Neural crest cell (in vitro differentiated cells): ENCODE results near the gene PKM. TPM values are rescaled to one million over a fixed set of nuclear protein-coding genes. Genes with fewer than 3 reads are reported as not detected.

Experiments used
- DNase-seq: peaks from one replicate; pipeline ENCODE4 v3.0.0; 2021; ENCODE audit warnings: low read depth, mixed read lengths, low spot score
- H3K27ac Mint-ChIP-seq: one replicate; pipeline ENCODE4 v1.8.0; 2021; ENCODE audit warnings: mild to moderate bottlenecking, mixed read lengths; ENCODE audit not compliant: unreplicated experiment
- H3K27me3 Mint-ChIP-seq: 2 replicates; pipeline ENCODE4 v1.8.0; 2021; ENCODE audit warnings: low read depth, mild to moderate bottlenecking, mixed read lengths
- H3K36me3 Mint-ChIP-seq: 2 replicates; pipeline ENCODE4 v1.8.0; 2021; ENCODE audit warnings: low read depth, mild to moderate bottlenecking, mixed read lengths
- H3K4me1 Mint-ChIP-seq: 2 replicates; pipeline ENCODE4 v1.8.0; 2021; ENCODE audit warnings: mixed read lengths
- H3K4me3 Mint-ChIP-seq: one replicate; pipeline ENCODE4 v1.8.0; 2021; ENCODE audit warnings: mild to moderate bottlenecking, mixed read lengths
- H3K9me3 Mint-ChIP-seq: 2 replicates; pipeline ENCODE4 v1.8.0; 2021; ENCODE audit warnings: mixed read lengths
- CTCF ChIP-seq: fragments of 200-600 bp; sonication (generic); conservative IDR thresholded peaks from 2 replicates; pipeline ENCODE4 v1.5.0; 2021; ENCODE audit warnings: antibody characterized with exemption, mild to moderate bottlenecking
- total RNA-seq: library from RNA; stranded (reverse); gene quantifications from 2 replicates; pipeline ENCODE4 v1.2.1, GENCODE V29; 2021

Gene PKM
- total RNA-seq, 1 donor from 2014 or later, result 905 TPM

- H3K9me3 Mint-ChIP-seq, result no peaks in the 10 kb centered on the region
- H3K4me3 Mint-ChIP-seq, result no peak overlapping the region
- H3K4me1 Mint-ChIP-seq, result no peaks in the 10 kb centered on the region
- DNase-seq, result no peak
- H3K27me3 Mint-ChIP-seq, result no peaks in the 10 kb centered on the region
- peaks cover 5% of the 10 kb centered on the region for H3K36me3 Mint-ChIP-seq
- no peak for TF ChIP-seq CTCF
- no peak overlapping the region for H3K27ac Mint-ChIP-seq
Measured at GRCh38 chr15:72239652-72240051, 8.7 kb upstream of the PKM start.

DNA sequence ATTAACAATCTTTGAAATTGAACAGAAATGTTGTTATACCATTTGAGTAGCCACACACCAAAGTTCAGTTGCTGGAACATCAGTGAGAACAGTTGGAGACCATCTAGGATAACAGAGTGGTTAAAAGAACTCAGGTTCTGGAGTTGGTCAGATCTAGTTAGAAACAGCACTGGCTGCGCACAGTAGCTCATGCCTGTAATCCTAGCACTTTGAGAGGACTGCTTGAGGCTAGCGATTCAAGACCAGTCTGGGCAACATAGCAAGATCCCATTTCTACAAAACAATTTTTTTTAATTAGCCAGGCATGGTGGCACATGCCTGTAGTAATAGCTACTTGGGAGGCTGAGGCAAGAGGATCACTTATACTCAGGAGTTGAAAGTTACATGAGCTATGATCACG lies 7.6 kb upstream of the PKM start:
- DNase-seq, result no peak
- no peak for TF ChIP-seq CTCF
- H3K27me3 Mint-ChIP-seq, result no peaks in the 10 kb centered on the region
- H3K9me3 Mint-ChIP-seq, result no peaks in the 10 kb centered on the region
- no peaks in the 10 kb centered on the region for H3K4me1 Mint-ChIP-seq
- no peak overlapping the region for H3K27ac Mint-ChIP-seq
- peaks cover 5% of the 10 kb centered on the region for H3K36me3 Mint-ChIP-seq
- no peak overlapping the region for H3K4me3 Mint-ChIP-seq

- no peak for DNase-seq
- Mint-ChIP-seq H3K27ac (no peak overlapping the region), H3K4me3 (no peak overlapping the region), H3K9me3 (no peaks in the 10 kb centered on the region), H3K36me3 (peaks cover 5% of the 10 kb centered on the region), H3K4me1 (no peaks in the 10 kb centered on the region), H3K27me3 (no peaks in the 10 kb centered on the region)
- TF ChIP-seq CTCF, result no peak
Measured at GRCh38 chr15:72237853-72238224, 6.8 kb upstream of the PKM start.

DNA sequence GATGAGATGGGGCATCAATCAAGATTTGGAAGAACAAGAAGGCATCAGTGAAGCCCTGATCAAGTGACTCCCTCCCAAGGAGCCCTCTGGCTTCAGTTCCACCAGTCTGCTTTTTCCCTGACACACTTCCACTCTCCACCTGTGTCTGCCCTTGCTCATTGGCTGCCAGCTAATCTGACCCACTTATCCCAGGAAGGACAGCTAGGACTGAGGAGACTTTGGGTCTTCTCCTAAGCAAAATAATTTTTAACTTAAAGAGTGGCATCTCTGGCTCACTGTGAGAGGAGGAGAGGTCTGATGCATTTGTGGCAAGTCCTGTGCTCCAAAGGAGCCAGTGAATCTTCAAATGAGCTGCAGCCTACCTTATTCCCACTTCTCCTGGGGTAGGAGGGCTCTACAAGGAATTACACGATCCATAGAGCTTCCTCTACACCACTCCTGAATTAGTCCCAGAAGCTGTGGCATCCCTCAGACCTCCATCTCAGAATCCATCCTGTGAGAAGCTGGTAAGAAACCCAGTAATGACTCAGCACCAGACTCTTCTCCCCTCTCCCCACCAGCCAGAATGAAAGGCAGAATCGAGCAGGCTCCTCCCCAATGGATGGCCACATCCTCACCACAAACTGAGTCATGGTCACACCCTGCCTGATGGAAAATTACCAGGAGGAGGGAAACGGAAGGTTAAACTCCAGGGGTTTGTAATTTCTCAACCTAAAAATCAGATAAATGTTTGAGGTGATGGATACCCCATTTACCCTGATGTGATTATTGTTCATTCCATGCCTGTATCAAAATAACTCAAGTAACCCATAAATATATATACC lies 6.3 kb upstream of the PKM start:
- Mint-ChIP-seq H3K27me3 (no peaks in the 10 kb centered on the region), H3K27ac (peak overlapping the region; percentile 87), H3K9me3 (no peaks in the 10 kb centered on the region), H3K4me3 (no peak overlapping the region), H3K36me3 (peaks cover 5% of the 10 kb centered on the region), H3K4me1 (peaks cover 5% of the 10 kb centered on the region)
- no peak for DNase-seq
- no peak for TF ChIP-seq CTCF

DNA sequence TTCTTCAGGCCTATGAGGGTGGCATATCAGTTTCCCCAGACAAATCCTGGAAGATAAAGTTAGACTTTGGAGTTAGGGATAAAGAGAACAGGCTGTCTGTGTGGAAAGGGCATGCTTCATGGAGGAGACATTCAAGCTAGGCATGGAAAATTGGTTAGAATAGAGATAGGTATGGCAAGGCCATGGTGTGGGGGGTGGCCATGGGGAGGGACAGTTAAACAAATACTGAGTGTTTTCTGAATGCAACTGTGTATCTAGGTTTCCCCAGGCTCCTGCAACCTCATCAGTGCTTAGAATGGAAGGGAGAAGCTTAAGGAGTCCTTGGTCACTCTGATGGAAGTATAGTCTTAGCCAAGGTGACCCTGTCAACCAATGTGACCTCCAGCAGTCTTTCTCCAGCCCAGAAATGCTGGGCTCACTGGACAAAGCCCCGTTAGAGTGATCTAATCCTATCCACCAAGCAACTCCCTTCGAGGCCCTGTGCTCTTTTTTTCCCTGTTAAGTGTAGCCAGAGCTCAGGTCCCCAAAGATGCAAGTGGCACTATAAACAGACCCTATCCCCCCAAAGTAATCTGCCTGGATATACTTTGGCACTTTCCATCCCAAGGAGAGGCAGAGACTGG lies 5.5 kb upstream of the PKM start:
- Mint-ChIP-seq H3K4me3 (no peak overlapping the region), H3K4me1 (peaks cover 12% of the 10 kb centered on the region), H3K36me3 (peaks cover 2% of the 10 kb centered on the region), H3K27me3 (no peaks in the 10 kb centered on the region), H3K27ac (no peak overlapping the region), H3K9me3 (no peaks in the 10 kb centered on the region)
- DNase-seq, result no peak
- no peak for TF ChIP-seq CTCF
